NB4 (cell line): ENCODE results near the gene LAMTOR2.

Experiments
- POLR2A ChIP-seq: IDR thresholded peaks from 2 replicates; pipeline ENCODE4 v1.6.1; 2011; ENCODE audit warnings: mild to moderate bottlenecking; ENCODE audit not compliant: insufficient read length; ENCODE audit errors: extremely low read depth
- TF ChIP-seq, protein P1 (sequence below): IDR thresholded peaks from one replicate; pipeline ENCODE4 v1.5.1; 2012; ENCODE audit warnings: low read depth, low read length
- TF ChIP-seq, protein P2 (sequence below): IDR thresholded peaks from 2 replicates; pipeline ENCODE4 v1.6.1; 2011; ENCODE audit warnings: low read depth, low read length

DNA sequence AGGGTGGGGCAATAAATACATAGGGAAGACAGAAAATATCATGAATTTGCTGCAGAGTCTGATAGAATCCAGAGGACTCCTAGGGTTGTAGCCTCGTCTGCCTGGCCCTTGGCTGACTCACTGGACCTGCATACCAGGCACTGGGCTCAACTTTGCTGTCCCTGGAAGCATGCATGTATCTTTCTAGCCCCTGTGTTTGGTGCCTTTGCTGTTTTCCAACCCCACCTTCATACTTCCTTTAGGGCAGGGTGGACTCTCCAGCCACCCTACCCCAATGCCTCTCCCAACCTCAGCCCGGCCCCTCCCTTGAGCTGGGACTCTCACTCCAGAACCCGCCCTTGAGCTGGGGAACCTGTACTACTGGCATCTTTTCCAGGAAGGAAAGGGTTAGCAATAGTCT, 7.6 kb downstream of the LAMTOR2 start:
- TF ChIP-seq, protein P1, sequence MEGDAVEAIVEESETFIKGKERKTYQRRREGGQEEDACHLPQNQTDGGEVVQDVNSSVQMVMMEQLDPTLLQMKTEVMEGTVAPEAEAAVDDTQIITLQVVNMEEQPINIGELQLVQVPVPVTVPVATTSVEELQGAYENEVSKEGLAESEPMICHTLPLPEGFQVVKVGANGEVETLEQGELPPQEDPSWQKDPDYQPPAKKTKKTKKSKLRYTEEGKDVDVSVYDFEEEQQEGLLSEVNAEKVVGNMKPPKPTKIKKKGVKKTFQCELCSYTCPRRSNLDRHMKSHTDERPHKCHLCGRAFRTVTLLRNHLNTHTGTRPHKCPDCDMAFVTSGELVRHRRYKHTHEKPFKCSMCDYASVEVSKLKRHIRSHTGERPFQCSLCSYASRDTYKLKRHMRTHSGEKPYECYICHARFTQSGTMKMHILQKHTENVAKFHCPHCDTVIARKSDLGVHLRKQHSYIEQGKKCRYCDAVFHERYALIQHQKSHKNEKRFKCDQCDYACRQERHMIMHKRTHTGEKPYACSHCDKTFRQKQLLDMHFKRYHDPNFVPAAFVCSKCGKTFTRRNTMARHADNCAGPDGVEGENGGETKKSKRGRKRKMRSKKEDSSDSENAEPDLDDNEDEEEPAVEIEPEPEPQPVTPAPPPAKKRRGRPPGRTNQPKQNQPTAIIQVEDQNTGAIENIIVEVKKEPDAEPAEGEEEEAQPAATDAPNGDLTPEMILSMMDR = no peak
- no peak for TF ChIP-seq POLR2A
- TF ChIP-seq, protein P2, sequence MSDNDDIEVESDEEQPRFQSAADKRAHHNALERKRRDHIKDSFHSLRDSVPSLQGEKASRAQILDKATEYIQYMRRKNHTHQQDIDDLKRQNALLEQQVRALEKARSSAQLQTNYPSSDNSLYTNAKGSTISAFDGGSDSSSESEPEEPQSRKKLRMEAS = no peak
